K562 (cell line): ENCODE results near the gene TMEM191C. TPM values are rescaled to one million over a fixed set of nuclear protein-coding genes. Genes with fewer than 3 reads are reported as not detected.

Experiments used
- ADNP ChIP-seq: fragments of 200-800 bp; sonication (Bioruptor generic); IDR thresholded peaks from 2 replicates; pipeline ENCODE4 v1.6.1; 2016; ENCODE audit warnings: missing genetic modification characterization, missing compliant biosample characterization
- ASH1L ChIP-seq: fragments of 450-650 bp; IDR thresholded peaks from 2 replicates; pipeline ENCODE4 v1.6.1; 2018; ENCODE audit warnings: borderline replicate concordance, mild to moderate bottlenecking, low read depth; ENCODE audit not compliant: partially characterized antibody
- CAMTA2 ChIP-seq: fragments of 250-450 bp; sonication (Bioruptor Pico); conservative IDR thresholded peaks from 2 replicates; pipeline ENCODE4 v1.5.1; 2022
- CHD2 ChIP-seq: IDR thresholded peaks from 2 replicates; pipeline ENCODE4 v1.6.1; 2011; ENCODE audit warnings: low read depth, low read length
- ELF4 ChIP-seq: fragments of 450-650 bp; formaldehyde crosslinking; IDR thresholded peaks from 2 replicates; pipeline ENCODE4 v1.4.0; 2022; ENCODE audit warnings: missing genetic modification characterization
- GATA2 ChIP-seq: sonication (generic); formaldehyde crosslinking; IDR thresholded peaks from 2 replicates; pipeline ENCODE4 v1.4.0; 2020; ENCODE audit warnings: mild to moderate bottlenecking, missing genetic modification reagents
- GTF2E2 ChIP-seq: fragments of 200-800 bp; sonication (Bioruptor generic); IDR thresholded peaks from 2 replicates; pipeline ENCODE4 v1.6.1; 2016; ENCODE audit warnings: missing genetic modification characterization, missing compliant biosample characterization
- HDAC1 ChIP-seq, 2 experiments: fragments of 450-650 bp; IDR thresholded peaks; 2 replicates each; pipeline ENCODE4 v1.6.1; 2016 to 2017; ENCODE audit warnings: inconsistent platforms in 1 of 2, mild to moderate bottlenecking in 1 of 2, moderate library complexity in 1 of 2
- HDAC6 ChIP-seq: IDR thresholded peaks from 2 replicates; pipeline ENCODE4 v1.6.1; 2012; ENCODE audit warnings: low read depth, mild to moderate bottlenecking, control low read depth, inconsistent platforms, low read length, moderate library complexity
- HDGF ChIP-seq: fragments of 450-650 bp; IDR thresholded peaks from 2 replicates; pipeline ENCODE4 v1.6.1; 2016
- L3MBTL2 ChIP-seq: fragments of 450-650 bp; IDR thresholded peaks from 2 replicates; pipeline ENCODE4 v1.6.1; 2016; ENCODE audit warnings: mild to moderate bottlenecking, moderate library complexity
- NFIX ChIP-seq: fragments of 250-450 bp; sonication (Bioruptor Pico); IDR thresholded peaks from 2 replicates; pipeline ENCODE4 v1.4.0; 2020; ENCODE audit warnings: low read depth, mild to moderate bottlenecking, moderate library complexity
- RAD21 ChIP-seq, 2 experiments: fragments of 250-450 bp in 1 of 2; fragments of 450-650 bp in 1 of 2; sonication (Bioruptor Pico) in 1 of 2; formaldehyde crosslinking in 1 of 2; IDR thresholded peaks in 1 of 2; conservative IDR thresholded peaks in 1 of 2; 2 replicates each; pipeline versions ENCODE4 v1.4.0 to v1.8.0; 2020 to 2022; ENCODE audit warnings: mild to moderate bottlenecking in 2 of 2, moderate library complexity in 1 of 2
- SAP30 ChIP-seq: fragments of 200-600 bp; sonication (generic); IDR thresholded peaks from 2 replicates; pipeline ENCODE4 v1.6.1; 2012; ENCODE audit warnings: borderline replicate concordance, low read depth, mild to moderate bottlenecking, moderate library complexity, low read length, control low read depth, inconsistent platforms; ENCODE audit not compliant: insufficient read depth, poor library complexity, severe bottlenecking
- SP1 ChIP-seq: sonication (generic); formaldehyde crosslinking; IDR thresholded peaks from 2 replicates; pipeline ENCODE4 v1.8.1; 2022; ENCODE audit warnings: mild to moderate bottlenecking, missing genetic modification reagents
- TCF3 ChIP-seq: sonication (generic); formaldehyde crosslinking; IDR thresholded peaks from 2 replicates; pipeline ENCODE4 v1.4.0; 2020; ENCODE audit warnings: mild to moderate bottlenecking, missing genetic modification reagents
- TCFL5 ChIP-seq: fragments of 250-450 bp; sonication (Bioruptor Pico); conservative IDR thresholded peaks from 2 replicates; pipeline ENCODE4 v1.6.1; 2021; ENCODE audit warnings: mild to moderate bottlenecking, moderate library complexity, matching md5 sums
- YY1 ChIP-seq, 3 experiments: IDR thresholded peaks; 2 replicates each; pipeline ENCODE4 v1.6.1; 2011; ENCODE audit warnings: low read length in 2 of 3, mild to moderate bottlenecking in 2 of 3, moderate library complexity in 2 of 3, borderline replicate concordance in 1 of 3, control low read depth in 1 of 3, low read depth in 1 of 3; ENCODE audit not compliant: insufficient read depth in 3 of 3, insufficient replicate concordance in 2 of 3, control insufficient read depth in 1 of 3, insufficient read length in 1 of 3; ENCODE audit errors: extremely low read depth in 1 of 3
- ZBTB1 ChIP-seq: sonication (generic); formaldehyde crosslinking; IDR thresholded peaks from 2 replicates; pipeline ENCODE4 v1.8.1; 2023; ENCODE audit warnings: missing genetic modification reagents, low read depth, mild to moderate bottlenecking, borderline replicate concordance
- ZEB2 ChIP-seq: fragments of 450-650 bp; IDR thresholded peaks from 2 replicates; pipeline ENCODE4 v1.6.1; 2016
- ZNF146 ChIP-seq: IDR thresholded peaks from one replicate; pipeline ENCODE4 v1.6.1; 2018; ENCODE audit warnings: missing compliant biosample characterization; ENCODE audit not compliant: unreplicated experiment
- ZNF311 ChIP-seq: fragments of 250-450 bp; sonication (Bioruptor Pico); IDR thresholded peaks from 2 replicates; pipeline ENCODE4 v1.4.0; 2020; ENCODE audit warnings: mild to moderate bottlenecking, moderate library complexity
- ZNF707 ChIP-seq: fragments of 250-450 bp; sonication (Bioruptor Pico); conservative IDR thresholded peaks from 2 replicates; pipeline ENCODE4 v1.8.0; 2022; ENCODE audit warnings: inconsistent platforms, mild to moderate bottlenecking, moderate library complexity
- polyA plus RNA-seq, 8 experiments: library from polyadenylated mRNA; depleted of rRNA in 4 of 8; stranded (reverse) in 5 of 8; unstranded in 3 of 8; fragments of >200 nt; fragmentation: Nextera tagmentation in 2 of 8; fragmentation: Illumina TruSeq in 1 of 8; extraction: Ambion mirVana in 2 of 8; extraction: Trizol in 1 of 8; gene quantifications; 2 replicates each; pipeline versions ENCODE4 v1.2.1 to v1.2.3, GENCODE V29; 2011 to 2014; ENCODE audit warnings: inconsistent platforms in 1 of 8, missing spikeins in 1 of 8
- total RNA-seq, 7 experiments: library from RNA; depleted of rRNA in 6 of 7; stranded (reverse); fragments of >200 nt in 6 of 7; fragmentation: Illumina TruSeq in 2 of 7; extraction: Trizol in 2 of 7; gene quantifications; 2 replicates each; pipeline versions ENCODE4 v1.2.1 to v1.2.3, GENCODE V29; 2011 to 2021; ENCODE audit warnings: low replicate concordance in 1 of 7
- TF ChIP-seq, protein P1 (sequence below): sonication (generic); IDR thresholded peaks from 2 replicates; pipeline ENCODE4 v1.6.1; 2016
- TF ChIP-seq, protein P2 (sequence below): sonication (generic); formaldehyde crosslinking; IDR thresholded peaks from 2 replicates; pipeline ENCODE4 v1.8.1; 2022; ENCODE audit warnings: missing genetic modification reagents
- TF ChIP-seq, protein P3 (sequence below): sonication (generic); formaldehyde crosslinking; IDR thresholded peaks from 2 replicates; pipeline ENCODE4 v1.8.0; 2022; ENCODE audit warnings: missing genetic modification reagents, mild to moderate bottlenecking, borderline replicate concordance

The TMEM191C gene
- total and polyA plus RNA-seq, 9 of the 15 experiments (the other 6 are each of a cell fraction or from before 2014, with no cell fraction given), result 0.15 to 7.1 (median 1.1) TPM

DNA sequence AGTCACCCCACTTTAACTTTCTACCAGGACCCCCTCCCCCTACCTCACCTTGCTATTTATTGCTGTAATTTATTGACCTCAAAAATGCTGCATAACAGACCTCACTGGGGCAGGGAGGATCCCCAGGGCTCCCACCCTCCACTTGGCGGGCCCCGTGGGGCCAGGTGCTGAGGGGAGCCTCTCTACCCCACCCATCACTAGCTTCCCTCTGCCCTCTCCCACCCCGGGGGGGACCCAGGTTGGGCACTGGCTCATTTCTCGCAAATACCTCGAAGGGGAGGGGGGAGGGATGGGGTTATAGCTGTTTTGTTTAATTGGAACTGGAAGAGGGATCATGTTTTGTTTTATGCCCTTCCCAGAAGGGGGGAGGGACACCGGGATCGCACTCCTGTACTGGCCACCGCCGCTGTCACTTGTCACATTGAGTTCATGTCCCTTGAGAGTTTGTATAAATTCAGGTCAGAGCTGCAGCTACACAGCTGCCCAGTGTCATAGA is 16.3 kb upstream of the TMEM191C start (continued):
- TF ChIP-seq ZNF707 (CRISPR knock-in tag) (no peak), ASH1L (no peak), ZNF146 (CRISPR knock-in tag) (no peak), ELF4 (no peak), ZNF311 (no peak), TCFL5 (no peak), YY1 (IDR thresholded peaks at IDR 0.05; ENCODE audit: borderline replicate concordance in 1 of 3, control insufficient read depth in 1 of 3, extremely low read depth in 1 of 3, insufficient read depth in 3 of 3, insufficient read length in 1 of 3, insufficient replicate concordance in 2 of 3, low read depth in 1 of 3, low read length in 2 of 3) (no peak), RAD21 (CRISPR knock-in tag; conservative IDR thresholded peaks at IDR 0.05 in 1 of 2, IDR thresholded peaks at IDR 0.05 in 1 of 2) (0 out of 4 replicates have a peak, but pooled peaks of 1 of the 2 experiments have one; percentile 5), HDAC1 (IDR thresholded peaks at IDR 0.05) (no peak), ZEB2 (no peak), CHD2 (0 out of 2 replicates have a peak, but pooled peaks have one; percentile 6), GTF2E2 (tag) (no peak), NFIX (no peak), TCF3 (no peak), HDAC6 (0 out of 2 replicates have a peak, but pooled peaks have one; percentile 12), HDGF (no peak), SAP30 (no peak), ADNP (tag) (no peak), GATA2 (CRISPR knock-in tag) (no peak), SP1 (CRISPR knock-in tag) (no peak), ZBTB1 (CRISPR knock-in tag) (no peak), L3MBTL2 (no peak), CAMTA2 (no peak)
- TF ChIP-seq, protein P1, sequence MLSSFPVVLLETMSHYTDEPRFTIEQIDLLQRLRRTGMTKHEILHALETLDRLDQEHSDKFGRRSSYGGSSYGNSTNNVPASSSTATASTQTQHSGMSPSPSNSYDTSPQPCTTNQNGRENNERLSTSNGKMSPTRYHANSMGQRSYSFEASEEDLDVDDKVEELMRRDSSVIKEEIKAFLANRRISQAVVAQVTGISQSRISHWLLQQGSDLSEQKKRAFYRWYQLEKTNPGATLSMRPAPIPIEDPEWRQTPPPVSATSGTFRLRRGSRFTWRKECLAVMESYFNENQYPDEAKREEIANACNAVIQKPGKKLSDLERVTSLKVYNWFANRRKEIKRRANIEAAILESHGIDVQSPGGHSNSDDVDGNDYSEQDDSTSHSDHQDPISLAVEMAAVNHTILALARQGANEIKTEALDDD, result no peak
- TF ChIP-seq, protein P2, sequence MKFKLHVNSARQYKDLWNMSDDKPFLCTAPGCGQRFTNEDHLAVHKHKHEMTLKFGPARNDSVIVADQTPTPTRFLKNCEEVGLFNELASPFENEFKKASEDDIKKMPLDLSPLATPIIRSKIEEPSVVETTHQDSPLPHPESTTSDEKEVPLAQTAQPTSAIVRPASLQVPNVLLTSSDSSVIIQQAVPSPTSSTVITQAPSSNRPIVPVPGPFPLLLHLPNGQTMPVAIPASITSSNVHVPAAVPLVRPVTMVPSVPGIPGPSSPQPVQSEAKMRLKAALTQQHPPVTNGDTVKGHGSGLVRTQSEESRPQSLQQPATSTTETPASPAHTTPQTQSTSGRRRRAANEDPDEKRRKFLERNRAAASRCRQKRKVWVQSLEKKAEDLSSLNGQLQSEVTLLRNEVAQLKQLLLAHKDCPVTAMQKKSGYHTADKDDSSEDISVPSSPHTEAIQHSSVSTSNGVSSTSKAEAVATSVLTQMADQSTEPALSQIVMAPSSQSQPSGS (CRISPR knock-in tag), result no peak
- TF ChIP-seq, protein P3, sequence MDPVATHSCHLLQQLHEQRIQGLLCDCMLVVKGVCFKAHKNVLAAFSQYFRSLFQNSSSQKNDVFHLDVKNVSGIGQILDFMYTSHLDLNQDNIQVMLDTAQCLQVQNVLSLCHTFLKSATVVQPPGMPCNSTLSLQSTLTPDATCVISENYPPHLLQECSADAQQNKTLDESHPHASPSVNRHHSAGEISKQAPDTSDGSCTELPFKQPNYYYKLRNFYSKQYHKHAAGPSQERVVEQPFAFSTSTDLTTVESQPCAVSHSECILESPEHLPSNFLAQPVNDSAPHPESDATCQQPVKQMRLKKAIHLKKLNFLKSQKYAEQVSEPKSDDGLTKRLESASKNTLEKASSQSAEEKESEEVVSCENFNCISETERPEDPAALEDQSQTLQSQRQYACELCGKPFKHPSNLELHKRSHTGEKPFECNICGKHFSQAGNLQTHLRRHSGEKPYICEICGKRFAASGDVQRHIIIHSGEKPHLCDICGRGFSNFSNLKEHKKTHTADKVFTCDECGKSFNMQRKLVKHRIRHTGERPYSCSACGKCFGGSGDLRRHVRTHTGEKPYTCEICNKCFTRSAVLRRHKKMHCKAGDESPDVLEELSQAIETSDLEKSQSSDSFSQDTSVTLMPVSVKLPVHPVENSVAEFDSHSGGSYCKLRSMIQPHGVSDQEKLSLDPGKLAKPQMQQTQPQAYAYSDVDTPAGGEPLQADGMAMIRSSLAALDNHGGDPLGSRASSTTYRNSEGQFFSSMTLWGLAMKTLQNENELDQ (CRISPR knock-in tag), result no peak
